Right hindlimb (tissue), 1 donor: Measurements from ENCODE around the gene DSCAML1.

Source experiments
- DNase-seq: peaks from one replicate; pipeline ENCODE4 v3.0.0-alpha.2; 2018

DSCAML1 gene

DNA sequence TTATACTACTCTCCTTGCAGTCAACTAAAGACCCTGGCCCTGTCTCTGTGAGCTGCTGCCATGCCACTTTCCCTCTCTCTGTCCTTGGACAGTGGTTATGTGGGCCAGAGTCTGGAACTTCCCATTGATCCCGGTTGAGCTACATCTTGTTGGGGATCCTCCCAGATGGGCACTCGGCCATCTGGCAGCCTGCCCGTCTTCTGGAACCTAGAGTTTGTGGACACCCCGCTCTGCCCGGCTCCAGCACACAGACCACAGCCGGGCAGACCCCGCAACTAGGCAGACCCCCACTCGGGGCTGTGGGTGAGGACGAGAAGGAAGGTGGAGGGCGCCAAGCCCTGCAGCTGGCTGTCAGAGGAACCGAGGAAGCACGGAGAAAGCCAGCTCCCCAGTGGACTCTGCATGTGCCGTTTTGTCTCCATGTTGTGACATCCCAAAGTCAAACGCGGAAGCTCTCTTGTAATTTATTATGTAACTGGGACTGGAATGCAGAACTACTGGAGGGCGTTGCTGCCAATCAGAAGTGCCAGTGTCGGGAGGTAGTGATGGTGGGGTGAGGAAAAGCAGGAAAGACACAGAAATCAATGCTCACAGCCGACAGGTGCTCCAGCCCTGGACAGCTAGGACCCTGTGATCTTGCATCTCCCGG is 261.7 kb downstream of the DSCAML1 start:
- no peak for DNase-seq

DNA sequence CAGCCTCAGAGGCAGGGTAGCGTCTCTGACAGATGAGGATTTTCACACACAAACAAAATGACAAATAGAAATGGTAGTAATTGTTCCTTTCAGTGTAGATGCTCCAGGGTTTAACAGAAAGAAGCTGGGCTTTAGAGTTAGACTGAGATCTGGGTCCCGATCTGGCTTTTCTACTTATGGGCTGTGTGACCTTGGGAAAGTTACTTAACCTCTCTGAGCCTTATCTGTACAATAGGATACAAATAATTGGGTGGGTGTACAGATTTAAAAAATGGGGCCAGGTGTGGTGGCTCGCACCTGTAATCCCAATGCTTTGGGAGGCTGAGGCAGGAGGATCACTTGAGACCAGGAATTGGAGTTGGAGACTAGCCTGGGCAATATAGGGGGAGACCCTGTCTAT is 264.4 kb downstream of the DSCAML1 start:
- DNase-seq = no peak

DNA sequence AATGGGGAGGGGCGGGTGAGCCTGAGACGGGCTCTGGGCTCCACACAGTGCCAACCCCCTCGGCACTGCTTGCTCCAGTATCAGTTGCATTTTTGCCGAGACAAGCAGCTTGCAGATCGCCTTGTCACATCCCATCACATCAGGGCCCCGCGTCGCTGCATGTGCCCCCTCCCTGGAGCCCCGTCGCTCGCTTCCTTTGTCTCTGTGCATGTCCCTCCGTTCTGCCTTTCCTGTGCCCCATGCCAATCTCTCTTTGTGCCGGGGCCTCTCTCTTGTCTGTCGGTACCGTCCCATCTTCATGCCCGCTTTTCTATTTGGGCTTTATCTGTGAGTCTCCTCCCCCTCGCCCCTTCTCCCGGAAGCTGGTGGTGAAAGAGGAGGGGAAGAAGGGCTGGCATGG is 267.2 kb downstream of the DSCAML1 start:
- no peak for DNase-seq

DNA sequence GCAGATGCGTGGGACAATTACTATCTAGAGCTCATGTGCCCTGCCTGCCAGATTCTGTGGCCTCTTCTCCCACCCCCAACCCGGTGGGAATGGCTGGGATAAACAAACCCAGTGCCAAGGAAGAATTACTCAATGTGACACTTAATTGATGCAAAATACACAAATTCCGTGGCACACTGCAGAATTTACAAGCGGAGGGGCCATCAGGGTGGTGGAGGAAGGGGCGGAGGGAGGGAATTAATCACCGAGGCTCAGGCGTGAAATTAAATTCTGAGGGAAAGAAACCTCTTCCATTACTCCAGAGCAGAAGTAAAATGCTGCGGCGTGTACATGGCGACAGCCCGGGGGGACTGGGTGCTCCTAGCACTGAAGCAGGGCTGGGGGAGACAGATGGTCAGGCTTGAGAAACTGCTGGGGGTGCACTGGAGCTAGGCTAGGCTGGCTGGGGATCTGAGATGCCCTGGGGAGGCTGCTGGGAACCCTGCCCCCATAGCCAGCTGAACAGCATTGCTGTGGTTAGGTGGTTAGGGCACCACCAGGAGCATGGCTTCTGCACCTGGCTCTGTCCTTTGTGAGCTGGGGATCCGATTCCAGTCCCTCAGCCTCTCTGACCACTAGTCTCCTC is 268.8 kb downstream of the DSCAML1 start:
- no peak for DNase-seq

DNA sequence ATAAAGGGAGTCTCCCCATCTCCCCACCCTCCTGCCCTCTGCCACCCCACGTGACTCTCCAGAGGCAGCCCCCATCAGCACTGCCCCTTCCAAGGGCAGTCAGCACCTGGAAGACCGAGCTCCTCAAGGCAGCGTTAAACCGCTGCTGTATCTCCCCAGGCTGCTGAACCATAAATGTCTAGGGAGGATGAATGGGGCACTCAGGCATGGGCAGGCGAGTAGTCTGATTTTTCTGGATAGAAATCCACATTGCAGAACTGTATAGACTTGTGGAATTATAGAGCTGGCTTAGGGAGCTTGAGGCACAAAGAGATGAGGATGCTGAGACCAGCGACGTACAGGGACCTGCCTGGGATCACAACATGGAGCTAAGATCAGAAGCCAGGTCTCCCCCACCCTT is 269.7 kb downstream of the DSCAML1 start:
- DNase-seq = no peak

DNA sequence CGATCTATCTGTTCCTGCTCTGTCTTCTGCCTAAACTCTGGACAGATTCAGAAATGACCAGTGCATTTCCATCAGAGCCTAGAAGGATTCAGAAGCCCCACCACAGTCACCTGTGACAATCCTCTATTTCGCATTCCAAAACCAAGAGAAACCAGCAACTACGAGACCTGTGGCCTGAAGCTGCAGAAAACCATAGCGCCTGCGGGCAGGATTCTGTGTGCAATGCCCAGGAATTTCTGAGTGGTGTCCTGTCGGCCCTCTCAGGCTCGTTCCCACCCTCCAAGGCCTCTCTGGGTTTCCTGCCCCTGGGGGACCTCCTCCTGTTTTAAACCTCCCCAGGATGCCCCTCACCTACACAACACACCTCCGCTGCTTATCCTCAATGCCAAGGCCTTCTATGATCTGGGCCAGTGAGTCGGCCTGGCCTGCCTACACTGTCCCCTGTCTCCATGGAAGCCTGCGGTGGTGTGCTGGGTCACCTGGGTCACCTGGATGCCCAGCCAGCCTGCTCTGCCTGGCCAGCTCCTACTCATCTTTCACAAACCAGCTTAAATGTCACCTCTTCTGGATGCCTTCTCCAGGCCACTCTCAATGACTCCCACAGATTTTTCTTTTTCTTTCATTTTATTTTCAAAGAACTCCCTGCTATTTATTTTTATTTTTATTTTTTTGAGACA is 271.0 kb downstream of the DSCAML1 start:
- no peak for DNase-seq

DNA sequence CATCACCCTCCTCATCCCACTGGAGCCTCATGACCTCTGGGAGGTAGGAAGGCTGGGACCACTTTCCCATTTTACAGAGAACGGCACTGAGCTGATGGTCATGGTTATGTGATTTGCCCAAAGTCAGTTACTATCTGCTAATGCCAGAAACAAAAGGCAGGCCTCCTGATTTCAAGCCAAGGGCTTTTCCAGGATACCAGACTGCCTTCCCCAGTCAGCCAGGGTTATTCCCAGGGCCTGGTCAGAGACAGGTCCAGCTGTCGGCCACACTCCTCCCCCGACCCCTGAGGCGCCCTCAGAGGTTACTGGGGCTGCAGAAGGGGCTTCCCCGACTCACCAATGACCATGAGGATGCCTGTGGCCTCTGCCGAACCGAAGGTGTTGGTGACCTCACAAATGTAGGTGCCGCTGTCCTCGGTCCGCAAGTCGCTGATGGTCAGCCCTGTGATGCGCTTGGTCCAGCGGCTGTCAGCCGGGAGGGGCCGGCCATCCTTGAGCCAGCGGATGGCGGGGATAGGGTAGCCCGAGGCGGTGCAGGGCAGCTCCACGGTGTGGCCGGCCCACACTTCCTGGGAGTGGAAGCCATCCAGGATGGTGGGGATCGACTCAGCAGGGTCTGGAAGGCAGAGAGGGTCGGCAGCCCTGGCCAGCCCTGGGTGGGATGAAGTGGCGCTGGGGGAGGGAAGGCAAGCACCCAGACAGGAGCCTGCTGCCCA is 272.4 kb downstream of the DSCAML1 start:
- DNase-seq = no peak

DNA sequence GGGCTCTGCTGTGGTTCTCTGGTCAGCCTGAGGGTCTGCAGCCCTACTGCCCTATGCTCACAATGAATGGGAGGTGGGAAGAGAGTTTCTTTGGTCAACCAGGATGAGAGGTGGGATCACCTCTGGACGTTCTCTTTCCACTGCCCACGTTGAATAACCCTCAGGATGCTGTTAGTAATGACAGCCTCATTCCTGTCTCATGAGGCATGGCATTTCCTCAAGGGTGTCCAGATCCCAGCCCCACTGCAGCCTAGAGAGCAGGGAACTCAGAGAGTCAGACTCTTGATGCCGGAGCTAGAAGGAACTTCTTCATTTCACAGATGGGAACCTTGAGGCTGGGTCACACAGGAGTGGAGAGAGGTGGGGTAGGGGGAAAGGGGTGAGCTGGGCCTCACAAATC is 273.3 kb downstream of the DSCAML1 start:
- no peak for DNase-seq

DNA sequence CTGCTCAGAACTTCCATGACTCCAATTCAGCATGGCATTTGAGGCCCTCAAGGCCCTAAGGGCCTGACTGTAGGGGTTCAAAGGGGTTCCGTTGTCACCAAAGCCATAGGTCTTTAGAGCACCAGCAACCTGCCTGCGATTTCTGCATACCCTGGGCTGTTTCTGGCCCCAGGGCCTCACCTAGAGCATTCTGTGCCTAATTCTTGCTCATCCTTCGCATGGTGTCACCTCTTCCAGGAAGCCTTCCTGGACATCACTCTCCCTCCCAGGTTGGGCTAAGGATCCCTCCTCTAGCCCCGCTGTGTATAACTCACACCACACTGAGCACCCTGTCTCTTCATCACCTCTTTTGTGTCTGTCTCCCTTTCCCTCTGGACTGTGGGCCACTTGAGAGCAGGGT is 275.0 kb downstream of the DSCAML1 start:
- no peak for DNase-seq

DNA sequence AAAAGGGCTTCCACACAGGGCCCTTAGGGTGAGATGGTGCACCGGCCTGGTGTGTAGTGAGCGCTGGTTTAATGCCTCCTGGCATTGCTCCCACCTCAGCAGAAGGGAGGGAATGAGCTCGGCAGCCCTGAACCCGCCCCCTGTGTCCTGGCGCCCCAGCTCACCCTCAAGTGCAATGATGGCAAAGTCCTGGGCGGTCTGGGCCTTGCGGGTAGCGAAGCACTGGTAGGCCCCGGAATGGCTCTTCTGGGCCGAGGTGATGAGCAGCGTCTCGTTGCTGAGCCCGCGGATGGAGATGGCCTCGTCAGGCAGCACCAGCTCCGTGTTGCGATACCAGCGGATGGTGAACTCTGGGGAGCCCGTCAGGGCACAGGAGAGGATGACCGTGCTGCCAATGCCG is 276.1 kb downstream of the DSCAML1 start:
- DNase-seq = no peak

DNA sequence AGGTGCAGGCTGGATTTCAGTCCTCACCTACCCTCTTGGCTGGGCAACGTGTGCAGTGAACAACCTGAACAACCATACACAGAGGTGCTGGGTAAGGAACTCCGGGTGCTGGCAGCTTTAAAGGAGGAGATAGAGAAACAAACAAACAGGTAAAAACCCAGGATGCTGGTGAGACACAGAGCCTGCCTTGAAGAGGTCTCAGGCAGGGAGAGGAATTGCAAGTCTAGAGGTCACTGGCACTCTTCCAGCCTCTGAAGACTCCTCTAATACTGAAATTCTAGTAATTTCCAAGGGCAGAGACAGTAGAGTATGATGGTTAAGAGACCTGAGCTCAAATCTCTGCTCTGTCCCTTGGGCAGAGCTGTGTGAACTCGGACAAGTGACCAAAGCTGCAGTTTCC is 276.8 kb downstream of the DSCAML1 start:
- DNase-seq = no peak

DNA sequence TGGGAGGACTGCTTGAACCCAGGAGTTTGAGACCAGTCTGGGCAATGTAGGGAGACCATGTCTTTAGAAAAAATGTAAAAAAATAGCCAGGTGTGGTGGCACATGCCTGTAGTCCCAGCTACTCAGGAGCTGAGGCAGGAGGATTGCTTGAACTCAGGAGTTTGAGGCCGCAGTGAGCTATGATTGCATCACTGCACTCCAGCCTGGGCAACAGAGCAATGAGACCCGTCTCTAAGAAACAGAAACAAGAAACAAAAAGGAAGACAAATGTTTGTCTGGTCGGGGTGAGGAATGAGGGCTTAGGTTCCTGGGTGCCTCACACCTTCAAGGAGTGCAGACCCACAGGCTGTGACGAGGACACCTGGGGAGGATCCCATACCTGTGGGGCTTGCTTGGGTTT is 277.4 kb downstream of the DSCAML1 start:
- DNase-seq = no peak

DNA sequence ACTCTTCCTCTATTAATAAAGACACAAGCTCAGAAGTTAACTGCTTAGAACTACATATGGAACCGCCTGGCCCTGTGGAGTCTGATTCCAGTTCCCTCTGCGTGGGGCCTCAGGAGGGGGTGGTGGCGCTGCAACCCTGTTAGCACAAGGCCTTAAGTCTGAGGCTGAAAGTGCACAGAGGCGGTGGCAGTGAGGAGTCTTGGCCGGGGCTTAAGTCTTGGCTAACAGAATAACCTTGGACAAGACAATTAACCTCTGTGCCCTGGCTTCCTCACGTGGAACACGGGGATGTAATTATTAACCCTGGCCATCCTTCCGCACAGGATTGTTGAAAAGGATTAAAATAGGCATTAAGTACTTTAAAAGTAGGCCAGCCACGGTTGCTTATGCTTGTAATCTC is 277.8 kb downstream of the DSCAML1 start:
- DNase-seq = no peak

DNA sequence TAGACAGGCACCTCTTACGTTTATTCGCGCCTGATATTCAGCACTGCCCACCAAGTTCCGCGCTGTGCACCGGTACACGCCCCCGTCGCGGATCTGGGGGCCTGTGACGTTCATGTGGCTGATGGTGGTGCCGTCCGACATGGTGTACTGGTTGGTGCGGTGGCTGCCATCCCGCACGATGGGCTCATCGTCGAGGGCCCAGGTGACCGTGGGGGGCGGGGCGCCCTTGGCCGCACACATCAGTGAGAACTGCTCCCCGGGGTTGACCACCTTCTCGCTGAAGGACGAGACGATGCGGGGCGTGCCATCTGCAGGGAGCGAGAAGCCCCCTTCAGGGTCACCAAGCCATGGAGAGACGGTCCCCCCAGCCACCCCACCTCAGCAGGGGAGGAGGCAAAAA is 278.6 kb downstream of the DSCAML1 start:
- no peak for DNase-seq

DNA sequence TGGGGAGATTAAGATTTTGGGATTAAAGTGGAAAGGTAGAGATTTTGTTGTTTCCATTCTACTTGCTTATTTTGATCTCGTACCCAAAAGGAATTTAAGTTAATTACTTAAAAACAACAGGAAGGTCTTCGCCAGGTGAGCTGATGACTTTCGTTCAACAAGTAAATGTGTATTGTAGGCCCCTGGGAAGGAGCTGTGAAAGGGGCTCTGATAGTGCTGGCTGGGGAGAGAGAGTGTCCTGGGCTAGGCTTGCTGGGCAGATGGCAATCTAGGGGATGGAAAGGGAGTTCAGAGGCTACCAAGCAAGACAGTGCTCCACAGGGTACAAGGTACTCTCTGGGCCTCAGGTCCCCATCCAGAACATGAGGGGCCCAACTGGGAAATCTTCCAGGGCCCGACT is 279.9 kb downstream of the DSCAML1 start:
- no peak for DNase-seq

DNA sequence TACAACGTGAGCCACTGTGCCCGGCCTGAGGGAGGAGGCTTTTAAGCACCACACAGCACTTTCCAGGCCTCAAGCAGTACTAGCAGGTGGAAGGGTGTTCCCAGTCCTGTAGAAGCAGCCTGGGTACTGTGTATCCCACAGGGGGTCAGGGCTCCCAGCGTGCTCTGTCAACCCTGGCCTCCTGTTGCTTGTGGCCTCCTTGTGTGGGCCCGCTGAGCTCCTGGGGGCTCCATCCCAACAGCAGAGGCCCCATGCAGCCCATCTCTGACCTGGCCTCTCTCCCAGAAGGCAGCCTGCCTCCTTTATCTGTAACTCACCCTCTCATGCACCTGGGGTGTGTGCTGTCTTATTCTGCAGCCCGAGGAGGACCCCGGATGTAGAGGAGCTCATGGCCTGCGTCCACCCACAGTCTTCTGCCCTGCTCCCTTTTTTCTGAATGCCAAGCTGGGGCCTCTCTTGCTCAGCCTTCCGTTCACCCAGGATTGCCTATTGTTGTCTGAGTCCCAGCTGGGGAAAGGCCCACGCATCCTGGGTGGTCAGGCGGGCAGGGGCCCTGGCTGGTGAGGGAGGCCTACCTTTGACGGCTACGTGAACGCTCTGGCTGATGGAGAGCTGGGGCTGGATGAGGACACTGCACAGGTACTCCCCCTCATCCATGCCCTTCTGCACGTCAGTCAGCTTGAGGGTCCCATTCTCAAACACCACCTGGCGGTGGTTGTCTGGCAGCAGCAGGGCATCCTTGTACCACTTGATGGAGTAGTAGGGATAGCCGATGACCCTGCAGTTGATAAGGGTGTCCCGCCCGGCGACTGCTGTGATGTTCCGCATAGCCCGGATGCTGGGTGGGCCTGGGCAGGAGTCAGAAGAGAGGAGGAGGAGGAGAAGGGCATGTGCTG is 280.9 kb downstream of the DSCAML1 start:
- DNase-seq = no peak

DNA sequence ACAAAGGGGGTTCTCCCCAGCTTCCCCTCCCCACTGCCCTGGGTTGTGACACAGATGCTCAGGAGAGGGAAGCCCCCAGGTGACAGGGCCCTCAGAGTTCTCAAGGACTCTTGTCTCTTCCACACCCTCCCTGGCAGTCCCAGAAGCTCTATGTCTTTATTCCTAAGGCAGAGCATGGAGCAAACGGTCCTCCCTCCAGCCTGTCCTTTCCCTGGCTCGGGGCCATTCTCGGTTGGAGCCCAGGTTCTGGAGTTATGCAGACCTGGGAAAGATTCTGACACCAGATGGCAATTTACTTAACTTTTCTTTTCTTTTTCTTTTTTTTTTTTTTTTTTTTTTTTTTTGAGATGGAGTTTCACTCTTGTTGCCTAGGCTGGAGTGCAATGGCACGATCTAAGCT is 282.8 kb downstream of the DSCAML1 start:
- DNase-seq = peak; percentile 40

DNA sequence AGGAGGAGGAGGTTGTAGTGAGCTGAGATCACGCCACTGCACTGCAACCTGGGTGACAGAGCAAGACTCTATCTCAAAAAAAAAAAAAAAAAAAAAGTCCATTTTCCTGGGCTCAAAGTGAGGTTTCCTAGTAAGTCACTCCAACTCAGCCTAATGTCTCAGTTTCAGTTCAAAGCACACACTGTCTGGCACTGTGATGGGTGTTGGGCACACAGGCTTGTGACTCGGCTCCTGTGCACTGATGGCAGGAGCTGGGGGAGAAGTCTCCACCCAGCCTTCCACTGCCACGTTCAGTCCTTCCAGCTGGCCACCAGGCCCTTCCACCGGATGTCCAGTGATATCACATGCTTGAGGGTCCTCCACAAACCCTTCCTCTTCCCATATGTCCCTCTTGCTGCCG is 283.4 kb downstream of the DSCAML1 start:
- DNase-seq = no peak

DNA sequence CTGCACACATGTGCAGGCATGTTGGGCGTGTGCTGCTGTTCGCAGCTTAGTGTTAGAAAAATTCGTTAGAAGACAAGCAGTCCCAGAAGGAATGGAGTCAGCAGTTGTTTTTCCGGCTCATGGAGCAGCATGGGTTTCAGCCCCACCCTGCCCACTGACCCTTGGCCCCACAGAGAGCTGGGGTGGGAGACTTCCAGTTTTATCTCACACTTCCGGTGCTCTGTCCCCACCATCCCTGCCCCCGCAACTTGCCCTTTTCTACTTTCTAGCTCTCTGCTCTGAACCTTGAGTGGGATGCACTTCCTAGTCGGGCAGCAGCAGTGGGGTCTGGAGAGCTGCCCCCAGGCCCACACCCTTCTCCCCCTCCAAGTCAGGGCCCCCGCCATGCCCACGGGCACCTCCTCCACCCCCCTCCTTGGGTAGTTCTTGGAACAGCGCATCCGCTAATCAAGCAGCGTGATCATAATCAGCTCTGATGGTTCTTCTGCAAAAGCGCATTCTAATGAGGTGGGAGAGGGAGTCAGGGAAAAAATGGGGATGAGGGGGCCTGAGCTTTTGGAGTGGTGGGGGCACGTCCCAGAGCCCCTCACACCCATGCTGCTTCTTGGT is 285.0 kb downstream of the DSCAML1 start:
- no peak for DNase-seq

DNA sequence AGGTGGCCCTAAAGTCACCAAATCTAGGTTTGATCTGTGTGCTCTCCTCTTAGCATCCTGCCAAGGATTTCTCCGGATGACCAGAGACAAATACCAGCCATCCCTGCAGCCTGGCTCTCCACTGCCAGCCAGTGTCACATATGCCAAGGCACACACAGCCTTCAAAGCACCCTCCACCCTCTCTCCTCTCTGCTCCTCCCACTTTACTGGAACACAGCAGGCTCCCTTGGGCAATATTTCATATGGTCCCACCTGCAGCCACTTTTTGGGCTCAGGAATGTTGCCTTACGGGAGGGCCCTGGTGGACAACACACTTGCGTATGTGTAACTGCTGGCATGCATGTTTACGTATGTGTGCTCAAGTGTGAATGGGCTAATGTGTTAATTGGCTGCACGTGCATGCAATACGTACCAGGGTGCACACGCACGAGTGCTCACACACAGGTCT is 285.5 kb downstream of the DSCAML1 start:
- DNase-seq = no peak

DNA sequence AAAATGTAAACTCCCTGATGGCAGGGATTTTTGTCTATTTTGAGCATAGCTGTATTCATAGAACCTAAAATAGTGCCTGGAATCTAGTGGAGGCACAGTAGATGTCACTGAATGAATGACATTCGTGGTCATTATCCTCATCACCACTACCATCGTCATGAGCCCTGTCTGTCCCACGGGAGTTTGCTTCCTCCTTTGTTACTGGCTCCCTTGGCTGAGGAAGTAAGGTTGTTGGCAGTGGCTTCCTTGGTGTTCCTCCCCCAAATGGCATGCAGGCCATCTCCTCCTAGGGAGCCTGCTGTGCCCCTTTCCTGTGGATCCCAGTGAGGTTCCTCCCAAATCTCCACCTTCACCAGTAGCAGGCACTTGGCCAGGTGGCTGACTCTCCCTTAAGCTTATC is 286.4 kb downstream of the DSCAML1 start:
- DNase-seq = no peak

DNA sequence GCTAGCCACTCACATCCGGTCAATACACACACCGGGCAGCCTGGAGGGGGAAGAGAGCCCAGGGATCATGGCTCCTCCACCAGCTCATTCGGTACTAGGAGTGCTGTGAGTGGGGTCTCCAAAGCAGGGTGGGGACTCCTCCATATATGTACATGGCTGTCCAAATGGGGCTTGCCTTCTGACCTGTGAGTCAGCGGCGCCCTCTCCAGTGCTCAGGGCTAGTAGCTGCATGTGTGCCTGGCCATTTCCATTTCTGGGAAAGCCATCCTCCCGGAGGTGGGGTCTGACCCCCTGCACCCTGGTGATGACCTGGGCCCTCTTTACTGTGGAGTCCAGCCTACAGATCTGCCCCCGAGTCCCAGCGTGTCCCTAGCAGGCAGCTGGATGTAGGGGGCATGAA is 287.5 kb downstream of the DSCAML1 start:
- no peak for DNase-seq
